CD4-positive, alpha-beta T cell treated with Interleukin-4 for 1 hour (primary cell): Measurements from ENCODE around the gene KIAA1755.

ENCODE experiments used
- DNase-seq, 2 donors: peaks; one replicate each; pipeline ENCODE4 v3.0.0-alpha.2; 2020 to 2022

The KIAA1755 gene

DNA sequence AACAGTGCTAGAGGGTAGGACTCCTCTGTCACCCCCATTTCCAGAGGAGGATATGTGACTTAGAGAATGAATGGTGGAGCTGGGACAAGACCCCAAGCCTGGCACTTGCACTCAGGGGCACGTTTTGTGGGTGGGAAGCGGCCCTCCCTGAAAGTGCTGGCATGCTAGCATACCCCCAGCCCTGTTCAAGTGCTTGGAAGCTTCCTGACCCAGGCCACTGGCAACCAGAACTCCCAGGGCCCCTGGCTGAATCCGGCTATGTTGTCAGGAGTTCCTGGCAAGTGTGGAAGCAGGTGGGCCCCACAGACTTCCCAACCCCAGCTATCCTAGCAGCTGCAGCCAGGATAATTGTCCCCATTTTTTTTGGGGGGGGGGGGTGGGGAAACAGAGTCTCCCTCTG, 59.9 kb downstream of the KIAA1755 start:
- no peak for DNase-seq

DNA sequence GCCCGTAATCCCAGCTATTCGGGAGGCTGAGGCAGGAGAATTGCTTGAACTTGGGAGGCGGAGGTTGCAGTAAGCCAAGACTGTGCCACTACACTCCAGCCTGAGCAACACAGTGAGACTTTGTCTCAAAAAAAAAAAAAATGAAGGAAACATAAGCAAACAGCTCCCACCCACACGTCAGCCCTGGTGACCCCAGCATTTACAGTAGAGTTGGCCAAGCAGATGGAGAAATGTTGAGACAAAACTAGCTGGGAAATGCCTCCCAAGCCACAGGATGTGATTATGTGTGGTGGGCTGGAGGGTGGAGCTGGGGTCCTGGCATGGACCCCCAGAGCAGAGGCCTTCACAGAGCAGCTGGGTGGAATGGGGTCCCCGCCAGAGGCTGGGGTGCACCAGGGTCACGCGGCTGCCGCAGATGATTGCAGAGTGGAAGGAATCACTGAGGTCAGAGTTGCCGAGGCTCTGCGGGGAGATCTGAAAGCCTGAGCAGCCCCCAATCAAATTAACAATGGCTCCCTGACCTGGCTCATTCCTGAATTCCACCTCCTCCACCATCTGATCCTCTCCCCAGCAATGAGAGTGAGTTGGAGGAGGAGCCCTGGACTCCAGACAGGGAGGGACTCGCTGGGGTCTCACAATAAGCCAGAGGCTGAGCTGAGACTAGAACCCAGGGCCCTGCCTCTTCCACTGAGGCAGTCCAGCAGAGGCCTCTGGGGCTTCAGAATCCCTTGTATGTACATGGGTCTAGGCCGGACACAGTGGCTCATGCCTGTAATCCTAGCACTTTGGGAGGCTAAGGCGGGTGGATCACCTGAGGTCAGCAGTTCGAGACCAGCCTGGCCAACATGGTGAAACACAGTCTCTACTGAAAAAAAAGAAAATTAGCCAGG, 60.8 kb downstream of the KIAA1755 start:
- no peak for DNase-seq

DNA sequence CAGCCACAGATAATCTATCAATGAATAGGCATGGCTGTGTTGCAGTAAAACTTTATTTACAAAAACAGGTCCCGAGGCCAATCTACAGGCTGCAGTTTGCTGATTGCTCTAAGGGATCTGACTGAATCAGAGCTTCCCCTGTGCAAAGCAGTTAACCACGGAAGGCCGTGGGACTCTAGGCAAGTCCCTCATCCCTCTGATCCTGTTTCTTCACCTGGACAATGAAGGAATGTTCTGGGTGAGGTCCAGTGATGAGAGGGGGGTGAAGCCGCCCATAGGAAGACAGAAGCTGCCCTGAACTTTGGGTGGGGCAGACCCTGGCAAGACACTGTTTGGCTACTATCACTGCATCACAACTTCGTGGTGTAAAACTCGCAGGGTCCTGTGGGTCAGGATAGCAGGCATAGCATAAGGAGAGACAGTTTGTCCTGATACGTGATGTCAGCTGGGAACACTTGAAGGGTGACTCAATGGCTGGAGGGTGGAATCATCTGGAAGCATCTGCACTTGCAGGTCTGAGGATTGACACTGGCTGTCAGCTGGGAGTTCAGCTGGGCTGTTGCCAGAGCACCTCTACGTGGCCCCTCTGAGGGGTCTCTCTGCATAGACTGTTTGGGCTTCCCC, 62.2 kb downstream of the KIAA1755 start:
- no peak for DNase-seq

DNA sequence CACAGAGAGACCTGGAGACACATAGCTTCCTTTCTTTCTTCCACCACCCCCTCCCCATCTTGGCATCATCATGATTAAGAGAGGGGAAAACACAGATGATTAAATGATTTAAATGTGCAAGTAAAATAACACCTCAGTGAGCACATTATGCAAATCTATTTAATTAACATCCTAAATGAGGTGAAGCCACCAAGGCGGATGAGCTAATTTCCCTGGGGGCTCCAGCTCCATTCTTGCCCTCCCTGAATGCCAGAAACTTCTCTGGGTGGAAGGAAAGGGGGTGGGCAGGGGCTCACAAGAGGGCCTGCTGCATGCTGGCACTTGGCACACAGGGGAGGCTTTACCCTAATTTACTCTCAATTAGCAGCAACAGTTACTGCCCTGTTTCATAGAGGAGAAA, 62.9 kb downstream of the KIAA1755 start:
- DNase-seq = no peak

DNA sequence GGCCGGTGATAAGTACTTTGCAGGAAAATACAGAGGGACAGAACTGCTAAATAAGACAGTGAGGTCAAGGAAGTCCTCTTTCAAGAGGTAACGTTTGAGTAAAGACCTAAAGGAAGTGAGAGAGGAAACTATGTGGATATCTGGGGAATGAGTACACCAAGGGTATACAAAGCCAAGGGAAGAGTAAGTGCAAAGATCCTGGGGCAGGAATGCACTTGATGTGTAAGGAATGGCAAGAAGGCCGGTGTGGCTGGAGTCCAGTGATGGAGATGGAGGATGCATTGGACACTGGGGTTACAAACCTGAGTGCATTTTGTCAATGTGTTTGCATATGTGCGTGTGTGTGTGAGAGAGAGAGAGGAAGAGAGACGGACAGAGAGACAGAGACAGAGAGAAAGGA, 63.3 kb downstream of the KIAA1755 start:
- no peak for DNase-seq

DNA sequence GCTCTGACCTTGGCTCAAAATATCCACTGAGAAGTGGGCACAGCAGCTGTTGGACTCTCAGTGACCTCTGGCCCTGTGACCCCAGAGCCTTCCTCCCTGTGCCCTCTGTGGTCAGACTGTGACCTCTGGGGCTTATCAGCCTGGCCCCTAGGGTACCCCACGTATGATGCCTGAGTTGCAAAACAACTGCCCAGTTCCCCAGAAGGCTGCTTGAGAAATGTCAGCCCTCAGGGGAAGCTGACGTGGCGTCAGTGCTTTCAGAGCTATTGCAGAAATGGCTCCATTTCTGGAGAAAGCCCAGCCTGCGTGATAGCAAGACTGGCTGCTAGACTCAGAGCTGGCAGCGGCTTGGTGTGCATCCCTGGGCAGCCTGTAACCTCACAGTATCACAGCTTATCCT, 63.9 kb downstream of the KIAA1755 start:
- DNase-seq = peak; percentile 21 to 83

DNA sequence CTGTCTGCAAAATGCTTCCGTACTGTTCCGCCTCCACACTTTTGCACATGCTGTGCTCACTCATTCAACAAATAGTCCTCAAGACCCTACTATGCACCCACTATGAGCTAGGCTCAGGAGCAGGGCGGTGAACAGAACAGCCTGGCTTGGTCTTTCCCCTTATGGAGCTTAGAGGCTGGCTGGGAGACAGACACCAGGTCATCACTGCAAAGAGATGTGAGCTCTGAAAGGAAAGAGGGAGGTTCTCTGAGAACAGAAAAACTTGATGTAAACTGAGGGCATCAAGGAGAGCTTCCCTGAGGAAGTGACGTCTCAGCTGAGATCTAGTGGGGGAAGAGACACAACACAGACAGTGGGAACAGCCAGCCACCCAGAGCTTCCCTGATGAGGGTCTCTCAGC, 64.5 kb downstream of the KIAA1755 start:
- DNase-seq = no peak

DNA sequence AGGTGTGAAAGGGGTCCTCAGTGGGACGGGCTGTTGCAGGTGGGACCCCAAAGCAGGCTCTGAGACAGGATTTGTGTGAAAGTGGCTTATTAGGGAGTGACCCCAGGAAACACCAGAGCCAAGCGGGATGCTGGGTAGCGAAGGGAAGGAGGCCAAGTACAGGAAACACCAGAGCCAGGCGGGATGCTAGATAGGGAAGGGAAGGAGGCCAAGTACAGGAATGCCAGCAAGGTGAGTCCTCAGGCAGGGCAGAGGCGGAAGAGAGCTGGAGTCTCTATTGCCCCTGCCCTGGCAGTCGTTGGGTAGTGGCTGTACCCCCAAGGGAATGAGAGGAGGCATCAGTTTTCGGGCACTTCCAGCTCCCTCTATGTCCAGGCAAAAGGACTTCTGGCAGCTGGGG, 65.0 kb downstream of the KIAA1755 start:
- no peak for DNase-seq

DNA sequence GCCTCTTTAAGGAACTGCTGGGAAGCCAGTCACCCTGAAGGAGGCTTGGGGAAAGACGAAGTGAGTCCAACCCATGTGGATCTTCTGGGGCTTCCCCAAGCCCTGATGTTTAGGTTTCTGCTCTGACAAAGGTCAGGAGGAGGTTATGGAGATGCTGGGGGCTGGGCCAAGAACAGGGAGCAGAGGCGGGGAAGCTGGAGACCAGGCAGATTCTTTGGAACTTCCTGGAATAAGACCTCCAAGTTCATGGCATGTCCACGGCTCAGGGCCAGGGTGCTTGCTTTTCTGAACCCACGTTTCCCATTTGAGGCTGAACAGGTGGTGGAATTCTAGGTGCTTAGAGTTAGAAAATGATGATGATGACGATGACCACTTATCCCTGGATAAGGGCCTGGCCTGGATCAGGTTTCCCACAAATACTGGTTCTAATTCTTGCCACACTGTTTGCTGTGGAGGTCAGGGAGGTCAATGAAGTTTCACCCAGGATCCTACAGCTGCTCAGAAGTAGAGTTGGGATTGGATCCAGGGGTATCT, 65.5 kb downstream of the KIAA1755 start:
- DNase-seq = peak in 1 of 2 donors; percentile 23

DNA sequence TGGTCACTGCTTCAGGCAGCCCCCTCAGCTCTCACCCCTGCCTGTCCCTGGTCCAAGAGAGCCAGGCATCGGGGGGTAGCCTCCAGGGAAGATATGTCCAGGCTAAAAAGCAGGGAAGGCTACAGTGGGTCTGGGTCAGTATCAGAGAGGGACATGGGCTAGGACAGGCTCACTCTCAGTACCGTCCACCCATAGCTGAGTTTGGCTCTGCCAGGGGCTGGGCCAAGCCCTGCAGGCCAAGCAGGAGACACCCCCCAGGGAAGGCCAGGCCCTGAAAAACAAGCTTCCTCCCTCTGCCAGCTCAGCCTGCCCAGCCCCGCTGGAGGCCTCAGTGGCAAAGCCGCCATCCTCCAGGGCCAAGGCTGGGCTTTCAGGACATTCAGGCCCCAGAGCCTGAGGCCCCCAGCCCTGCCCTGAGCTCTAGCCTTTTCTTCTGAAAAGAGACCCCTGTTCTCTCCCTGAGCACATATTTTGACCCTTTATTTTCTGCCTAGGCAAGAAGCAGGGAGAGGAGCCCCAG, 66.9 kb downstream of the KIAA1755 start:
- no peak for DNase-seq

DNA sequence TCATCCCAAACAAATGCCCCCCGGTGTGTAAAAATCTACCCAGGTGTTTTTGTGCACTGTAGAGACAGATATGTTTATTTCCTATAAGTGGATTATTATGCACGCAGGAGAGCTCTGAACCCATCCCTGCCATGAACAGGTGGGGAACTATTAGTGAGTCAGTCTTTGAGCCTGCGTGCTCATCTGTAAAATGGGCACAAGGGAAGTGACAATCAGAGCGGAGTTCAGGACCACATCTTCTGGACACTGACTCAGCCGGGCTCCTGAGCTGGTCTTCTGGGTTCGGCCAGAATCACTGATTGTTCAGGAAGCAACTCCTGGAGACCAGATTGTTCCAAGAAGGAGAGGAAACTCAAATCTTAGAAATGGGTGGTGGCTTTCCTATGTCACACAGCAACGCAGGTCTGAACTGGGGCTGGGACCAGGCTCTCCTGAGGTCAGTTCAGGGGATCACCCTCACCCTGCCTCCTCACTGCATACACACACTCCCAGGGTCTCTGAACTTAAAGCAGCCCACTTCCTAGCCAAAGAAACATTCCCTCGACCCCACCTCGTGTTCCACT, 68.1 kb downstream of the KIAA1755 start:
- DNase-seq = no peak

DNA sequence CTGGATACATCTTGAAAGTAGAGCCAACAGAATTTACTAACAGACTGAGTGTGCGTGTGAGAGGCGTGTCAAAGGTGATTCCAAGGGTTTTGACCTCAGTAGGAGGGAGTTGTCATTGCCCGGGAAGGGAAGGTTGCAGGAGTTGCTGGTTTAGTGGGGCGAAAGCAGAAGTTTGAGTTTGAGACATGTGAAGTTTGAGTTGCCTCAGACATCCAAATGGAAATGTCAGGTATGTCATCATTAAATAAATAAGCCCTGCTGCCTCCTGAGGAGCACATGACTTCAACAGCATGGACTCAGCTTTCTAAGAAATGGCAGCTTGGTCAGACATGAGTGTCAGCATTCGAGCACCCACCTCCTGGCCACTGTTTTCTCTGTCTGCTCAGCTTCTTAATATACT, 68.9 kb downstream of the KIAA1755 start:
- no peak for DNase-seq

DNA sequence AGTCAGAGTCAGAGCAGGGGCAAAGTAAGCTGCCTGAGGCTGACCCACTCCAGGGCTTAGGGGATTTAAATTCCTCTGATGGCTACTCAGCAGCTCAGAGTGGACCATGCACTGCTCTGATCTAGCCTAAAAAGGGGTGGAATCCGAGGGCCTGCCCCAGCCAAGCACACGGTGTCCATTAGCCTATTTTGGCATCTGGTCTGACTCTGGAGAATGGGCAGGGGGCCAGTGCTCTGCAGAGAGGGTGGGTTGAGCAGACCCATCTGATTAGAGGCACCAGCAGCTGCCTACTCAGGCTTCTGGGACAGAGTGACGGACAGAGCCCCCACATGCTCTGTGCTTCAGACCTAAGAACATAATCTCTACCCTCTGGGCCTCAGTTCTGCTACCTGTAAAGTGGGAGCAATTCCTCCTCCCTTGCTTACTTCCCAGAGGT, 69.6 kb downstream of the KIAA1755 start:
- no peak for DNase-seq

DNA sequence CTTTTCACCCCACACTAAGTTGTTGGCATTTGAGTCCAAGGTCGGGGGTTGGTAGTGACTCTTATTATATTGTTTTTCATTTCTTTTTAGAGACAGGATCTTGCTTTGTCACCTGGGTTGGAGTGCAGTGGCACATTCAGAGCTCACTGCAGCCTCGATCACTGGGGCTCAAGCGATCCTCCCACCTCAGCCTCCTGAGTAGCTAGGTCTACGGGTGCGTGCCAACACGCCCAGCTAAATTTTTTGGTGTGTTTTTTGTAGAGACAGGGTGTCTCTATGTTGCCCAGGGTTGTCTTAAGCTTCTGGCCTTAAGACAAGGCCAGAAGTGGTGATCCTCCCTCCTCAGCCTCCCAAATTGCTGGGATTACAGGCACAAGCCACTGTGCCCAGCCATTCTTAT, 70.4 kb downstream of the KIAA1755 start:
- no peak for DNase-seq

DNA sequence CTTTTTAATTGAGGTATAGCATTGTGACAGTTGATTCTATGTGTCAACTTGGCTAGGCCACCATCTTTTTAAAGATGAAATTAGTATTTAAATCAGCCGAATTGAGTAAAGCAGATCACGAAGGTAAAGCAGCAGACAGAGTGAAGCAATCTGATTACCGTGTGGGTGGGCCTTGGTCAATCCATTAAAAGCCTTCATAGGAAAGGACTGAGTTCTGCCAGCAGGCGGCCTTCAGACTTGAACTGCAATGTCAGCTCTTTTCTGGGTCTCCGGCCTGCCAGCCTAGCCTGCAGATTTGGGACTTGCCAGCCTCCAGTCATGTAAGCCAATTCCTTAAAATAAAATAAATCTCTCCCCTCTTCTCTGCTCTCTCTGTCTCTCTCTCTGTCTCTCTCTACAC, 73.0 kb downstream of the KIAA1755 start:
- DNase-seq = no peak

DNA sequence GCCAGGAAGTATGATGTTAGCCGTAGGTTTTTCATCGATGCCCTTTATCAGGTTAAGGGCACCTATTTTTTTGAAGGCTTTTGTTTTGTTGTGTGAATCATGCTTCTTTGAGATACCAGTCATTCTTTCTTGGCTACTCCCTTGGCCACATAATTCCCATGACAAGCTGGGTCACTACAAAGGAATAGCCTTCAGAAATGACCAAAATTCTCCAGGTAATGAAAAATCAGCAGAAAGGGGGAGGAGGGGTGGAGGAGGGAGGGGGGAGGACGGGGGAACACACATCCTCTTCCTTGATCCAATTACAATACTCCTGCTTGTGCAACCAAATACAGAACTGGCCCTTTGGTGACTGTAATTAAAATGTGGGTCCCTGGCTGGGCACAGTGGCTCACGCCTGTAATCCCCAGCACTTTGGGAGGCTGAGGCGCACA, 73.7 kb downstream of the KIAA1755 start:
- DNase-seq = no peak

DNA sequence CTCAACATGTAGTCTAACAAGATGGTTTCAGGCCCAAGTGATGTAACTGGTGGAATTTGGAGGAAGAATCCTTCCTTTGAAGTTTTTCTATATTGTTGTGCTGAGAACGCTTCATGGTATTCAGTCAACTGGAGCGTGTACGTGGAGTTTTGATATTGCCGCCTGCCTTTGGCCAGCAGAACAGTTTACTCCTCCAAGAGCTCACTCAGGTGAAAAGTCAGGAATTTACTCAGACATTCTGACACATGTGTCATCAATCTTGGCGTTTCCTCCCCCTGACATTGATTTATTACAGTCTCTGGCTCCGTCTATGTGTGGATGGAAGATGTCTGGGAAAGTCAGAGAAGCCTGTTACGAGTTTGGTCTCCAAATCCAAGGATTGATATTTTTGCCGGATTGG, 76.4 kb downstream of the KIAA1755 start:
- DNase-seq = no peak

DNA sequence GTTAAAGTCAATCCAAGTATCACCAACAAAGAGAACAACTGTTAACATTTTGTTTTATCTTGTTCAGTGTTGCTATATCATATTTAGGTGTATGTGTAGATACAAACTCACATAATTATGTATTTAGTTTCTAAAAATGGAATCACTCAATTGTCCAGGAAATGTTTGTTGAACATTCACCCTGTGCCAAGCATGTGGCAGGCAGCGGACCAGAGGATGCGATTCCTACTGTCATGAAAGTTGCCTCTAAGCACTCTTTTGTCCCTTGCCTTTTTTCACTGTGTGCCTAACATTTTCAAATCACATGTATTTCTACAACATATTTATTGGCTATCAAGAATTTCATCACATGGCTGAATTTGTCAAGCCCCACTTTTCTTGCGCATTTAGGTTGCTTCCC, 78.6 kb downstream of the KIAA1755 start:
- no peak for DNase-seq

DNA sequence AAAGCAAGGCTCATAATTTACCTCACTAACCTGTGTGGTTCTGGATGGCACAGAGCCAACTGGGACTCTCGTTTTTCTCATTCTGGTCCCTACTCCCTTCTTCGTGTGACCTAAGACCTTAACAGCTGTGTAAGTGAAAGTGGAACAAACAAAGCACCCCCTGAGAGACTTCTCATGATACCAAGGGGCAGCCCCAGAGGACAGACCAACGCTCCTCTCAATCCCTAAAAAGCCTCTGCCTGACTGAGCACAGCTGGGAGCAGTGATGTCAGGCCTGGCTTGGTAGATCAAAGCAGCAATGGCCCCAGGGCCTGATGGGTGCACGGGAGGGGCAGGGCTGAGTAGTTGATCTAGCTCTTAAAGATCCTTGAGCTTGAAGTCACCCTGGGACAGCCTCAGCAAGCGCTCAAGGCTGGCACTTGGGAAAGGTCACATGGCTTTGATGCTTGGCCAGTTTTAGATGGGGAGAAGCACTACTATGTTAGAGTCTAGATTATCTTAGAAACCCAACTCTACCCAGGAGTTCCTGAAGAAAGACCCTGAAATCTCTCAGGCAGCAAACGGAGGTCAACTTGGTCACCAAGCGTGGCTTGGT, 79.2 kb downstream of the KIAA1755 start:
- no peak for DNase-seq

DNA sequence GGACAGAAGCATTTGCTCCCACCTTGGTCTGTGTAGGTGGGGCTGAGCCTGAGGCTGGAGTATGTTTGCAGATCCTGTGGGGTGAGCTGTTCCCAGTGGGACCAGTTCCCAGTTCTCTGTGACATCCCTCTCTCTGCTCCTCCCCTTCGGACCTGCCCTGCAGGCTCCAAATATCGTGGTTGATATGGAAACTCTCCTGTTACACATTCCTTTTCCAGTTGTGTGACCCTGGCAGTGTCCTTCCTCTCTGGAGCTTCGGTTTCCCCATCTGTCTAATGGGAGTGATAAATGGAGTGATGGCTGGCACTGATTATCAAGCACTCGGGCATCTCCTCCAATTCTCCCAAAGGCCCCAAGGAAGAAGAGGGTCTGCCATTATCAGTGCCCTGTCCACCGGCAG, 79.8 kb downstream of the KIAA1755 start:
- DNase-seq = no peak

DNA sequence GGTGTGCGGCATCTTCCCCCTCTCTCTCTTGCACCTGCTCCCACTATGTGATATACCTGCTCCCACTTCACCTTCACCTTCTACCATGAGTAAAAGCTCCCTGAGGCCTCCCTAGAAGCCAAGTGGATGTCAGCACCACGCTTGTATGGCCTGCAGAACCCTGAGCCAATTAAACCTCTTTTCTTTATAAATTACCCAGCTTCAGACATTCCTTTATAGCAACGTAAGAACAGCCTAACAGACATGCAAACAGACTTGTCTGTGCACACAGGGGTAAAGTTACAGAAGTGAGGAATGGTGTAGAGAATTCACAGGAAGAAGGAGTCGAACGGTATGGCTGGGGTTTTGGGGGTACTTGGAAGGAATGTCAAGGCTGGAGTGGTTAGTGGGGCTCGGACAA, 80.7 kb downstream of the KIAA1755 start:
- DNase-seq = no peak

DNA sequence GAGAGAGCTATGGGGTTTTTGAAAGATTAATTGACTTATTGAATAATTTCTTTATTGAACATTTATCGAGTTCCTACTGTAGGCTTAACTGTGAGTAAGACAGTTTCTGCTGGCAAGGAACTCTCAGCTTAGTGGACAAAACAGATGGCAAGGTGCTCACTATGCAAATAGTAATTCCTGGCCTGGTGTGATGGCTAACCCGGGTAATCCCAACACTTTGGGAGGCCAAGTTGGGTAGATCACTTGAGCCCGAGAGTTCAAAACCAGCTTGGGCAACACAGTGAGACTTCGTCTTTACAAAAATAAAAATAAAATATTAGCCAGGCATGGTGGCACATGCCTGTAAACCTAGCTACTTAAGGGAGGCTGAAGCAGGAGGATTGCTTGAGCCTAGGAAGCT, 82.0 kb downstream of the KIAA1755 start:
- no peak for DNase-seq

DNA sequence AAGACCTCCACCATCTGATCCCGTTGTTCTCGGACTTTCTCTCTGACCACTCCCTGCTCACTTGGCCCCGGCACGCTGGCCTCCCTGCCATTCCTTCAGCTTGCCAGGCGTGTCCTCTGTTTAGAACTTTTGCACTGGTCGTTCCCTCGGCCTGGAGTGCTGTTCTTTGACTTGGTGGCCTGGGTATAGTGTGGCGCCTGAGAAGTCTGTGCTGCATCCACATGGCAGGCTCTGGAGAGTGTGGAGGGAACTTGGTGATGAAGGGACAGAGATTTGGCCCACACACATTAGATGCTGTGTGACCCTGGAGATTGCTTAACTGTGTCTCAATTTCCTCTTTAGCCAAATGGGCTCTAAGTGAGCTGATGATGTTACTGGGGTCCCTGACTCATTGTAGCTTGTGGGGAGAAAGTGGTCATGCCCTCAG, 82.5 kb downstream of the KIAA1755 start:
- peak in 1 of 2 donors; percentile 28 for DNase-seq
